NCI-H1092 treated with DMSO at 0.1 percent for 48 hours (cell line): Measurements from ENCODE around the gene SHFL.

ENCODE experiments used
- DNase-seq: peaks from one replicate; lab custom pipeline; 2025; lab: John Stamatoyannopoulos, UW

SHFL gene

DNA sequence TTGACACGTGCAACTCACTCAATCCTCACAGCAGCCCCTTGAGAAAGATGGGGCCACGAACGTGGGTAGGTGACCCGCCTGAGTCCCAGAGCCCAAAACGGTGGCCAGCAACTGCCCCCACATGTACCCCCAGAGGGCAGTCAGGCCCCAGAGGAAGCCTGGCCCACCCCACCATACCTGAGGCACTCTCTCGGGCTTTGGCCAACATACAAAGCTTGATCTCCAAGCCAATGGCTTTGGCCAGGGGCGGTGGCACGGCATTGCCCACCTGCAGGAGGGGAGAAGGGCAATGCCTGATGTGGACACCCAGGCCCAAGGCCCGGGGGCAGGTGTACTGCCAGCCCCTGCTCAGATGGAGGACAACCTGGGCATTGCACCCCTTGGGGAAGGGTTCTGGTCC lies 47.9 kb downstream of the SHFL start:
- DNase-seq: no peak

DNA sequence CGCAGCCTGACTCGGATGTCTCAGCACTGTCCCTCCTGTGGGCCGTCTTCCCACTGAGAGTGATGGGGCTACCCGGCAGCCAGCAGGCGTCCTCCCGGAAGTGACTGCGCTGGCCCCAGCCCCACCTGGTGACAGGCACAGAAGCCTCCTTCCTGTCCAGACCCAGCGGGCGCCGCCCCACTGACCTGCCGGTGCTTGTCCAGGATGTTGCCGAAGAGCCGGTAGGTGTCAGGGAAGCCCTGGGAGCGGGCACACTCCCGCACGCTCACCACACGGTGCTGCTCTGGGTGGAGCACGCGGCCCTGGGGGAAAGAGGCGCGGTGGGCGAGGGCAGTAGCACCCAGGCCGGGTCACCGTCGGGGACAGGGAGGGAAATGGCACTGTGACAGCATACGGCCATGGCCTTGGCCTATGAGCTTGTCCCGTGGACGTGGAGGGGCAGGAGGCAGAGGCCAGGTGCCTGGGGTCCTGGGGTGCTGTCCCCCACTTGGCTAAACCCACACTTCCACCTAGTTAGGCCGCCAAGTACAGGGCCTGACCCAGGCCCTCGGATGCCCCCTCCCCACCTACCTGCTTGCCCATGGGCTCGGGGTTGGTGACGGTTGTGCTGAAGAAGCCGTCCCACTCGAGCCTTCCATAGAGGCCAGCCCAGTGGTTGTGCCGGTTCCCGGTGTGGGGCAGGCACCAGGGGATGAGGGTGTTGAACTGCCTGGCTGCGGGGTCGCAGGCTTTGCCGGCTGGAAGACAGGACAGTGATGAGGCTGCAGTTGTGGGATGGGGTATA lies 49.6 kb downstream of the SHFL start:
- no peak for DNase-seq

DNA sequence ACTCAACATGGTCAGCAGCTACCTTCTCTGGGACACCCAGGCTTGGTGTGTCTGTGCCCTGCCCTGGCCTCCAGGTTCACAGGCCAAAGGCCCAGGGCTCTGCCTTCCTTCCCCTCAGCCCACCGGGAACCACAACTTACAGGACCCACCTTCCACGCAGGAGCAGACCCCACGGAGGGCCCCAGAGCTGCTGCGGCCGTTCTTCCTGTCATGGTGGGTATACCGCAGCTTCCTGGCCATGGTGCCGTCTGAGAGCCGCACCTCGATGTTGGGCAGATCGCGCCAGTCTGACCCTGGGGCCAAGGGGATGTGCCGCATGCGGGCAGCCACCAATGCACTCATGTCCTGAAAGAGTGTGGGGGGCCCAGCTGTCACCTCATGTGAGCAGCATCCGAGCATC lies 50.8 kb downstream of the SHFL start:
- no peak for DNase-seq

DNA sequence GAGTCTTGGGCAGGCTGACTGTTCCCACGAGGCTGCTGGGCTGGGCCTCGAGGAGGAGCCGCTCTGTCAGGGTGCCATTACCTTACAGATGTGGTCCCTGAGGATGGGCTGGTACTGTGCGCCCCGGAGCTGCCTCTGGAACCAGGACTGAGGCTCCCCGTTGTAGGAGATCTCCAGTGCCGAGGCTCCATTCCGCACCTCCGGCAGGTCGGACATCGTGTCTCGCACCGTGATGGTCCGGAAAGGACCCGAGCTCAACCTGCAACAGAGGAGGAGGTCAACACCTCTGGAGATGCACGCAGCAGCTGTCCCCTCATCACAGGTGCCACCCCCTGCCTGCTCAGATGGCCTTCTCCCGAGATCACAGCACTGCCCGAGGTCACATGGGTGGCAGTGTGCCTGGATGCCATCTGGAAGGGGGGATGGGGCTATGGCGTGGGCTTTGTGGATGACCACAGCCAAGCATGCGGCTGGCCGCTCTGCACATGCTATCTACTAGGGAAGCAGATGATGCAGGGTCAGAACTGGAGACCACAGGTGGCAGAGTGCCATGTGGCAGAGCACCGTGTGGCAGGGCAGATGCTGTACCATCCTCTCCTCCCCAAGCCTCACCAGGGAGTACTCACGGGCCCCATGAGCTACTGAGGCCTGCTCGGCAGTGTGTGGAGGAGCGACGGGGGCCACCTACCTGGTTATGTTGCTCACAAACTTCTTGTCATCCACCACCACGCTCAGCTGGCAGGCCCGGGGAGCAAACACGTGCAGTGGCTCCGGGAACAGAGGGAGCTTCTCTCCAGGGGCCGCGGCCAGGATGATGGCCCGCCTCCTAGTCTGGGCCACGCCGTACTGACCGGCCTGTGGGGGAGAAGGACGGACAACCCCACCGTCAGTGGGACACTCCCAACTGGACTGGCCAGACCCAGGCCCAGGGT lies 51.9 kb downstream of the SHFL start:
- no peak for DNase-seq

DNA sequence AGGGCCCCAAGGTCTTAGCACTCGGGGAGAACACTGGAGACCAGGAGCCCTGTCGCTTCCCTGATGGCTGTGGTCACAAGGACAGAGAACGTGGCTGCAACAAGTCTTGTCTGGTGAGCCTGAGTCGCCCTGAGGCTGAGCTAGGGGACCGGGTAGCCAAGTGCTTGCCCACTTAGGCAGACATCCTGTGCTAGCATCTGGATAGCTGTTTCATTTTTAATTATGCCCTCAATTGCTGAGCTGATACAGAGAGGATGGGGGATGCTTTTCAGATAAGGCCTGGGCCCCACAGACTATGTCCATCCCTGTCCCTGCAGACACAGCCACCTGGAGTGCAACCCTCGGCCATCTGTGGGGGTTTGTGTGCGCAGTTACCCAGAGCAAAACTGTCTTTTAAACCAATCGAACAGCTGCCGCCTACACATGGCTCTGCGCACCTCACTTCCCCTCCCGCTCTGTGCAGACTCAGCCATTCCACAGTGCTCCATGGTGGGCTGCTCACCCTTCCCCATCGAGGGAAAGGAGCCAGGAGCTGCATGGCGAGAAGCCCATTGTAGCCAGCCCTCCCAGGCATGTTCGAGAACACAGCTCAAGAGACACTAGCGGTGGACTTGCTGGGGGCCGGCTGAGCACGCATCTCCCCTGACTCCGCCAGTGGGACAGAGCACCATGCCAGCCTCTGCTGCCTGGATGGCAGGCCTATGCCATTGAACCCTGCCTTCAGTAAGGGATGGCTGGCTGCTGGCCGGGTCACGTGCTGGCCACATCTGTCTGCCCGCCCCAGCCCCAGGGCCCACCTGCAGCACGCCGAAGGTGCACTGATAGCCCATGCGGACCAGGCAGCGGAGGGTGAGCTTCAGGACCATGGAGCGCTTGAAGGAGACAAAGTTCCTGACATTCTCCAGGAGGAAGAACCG lies 53.0 kb downstream of the SHFL start:
- no peak for DNase-seq

DNA sequence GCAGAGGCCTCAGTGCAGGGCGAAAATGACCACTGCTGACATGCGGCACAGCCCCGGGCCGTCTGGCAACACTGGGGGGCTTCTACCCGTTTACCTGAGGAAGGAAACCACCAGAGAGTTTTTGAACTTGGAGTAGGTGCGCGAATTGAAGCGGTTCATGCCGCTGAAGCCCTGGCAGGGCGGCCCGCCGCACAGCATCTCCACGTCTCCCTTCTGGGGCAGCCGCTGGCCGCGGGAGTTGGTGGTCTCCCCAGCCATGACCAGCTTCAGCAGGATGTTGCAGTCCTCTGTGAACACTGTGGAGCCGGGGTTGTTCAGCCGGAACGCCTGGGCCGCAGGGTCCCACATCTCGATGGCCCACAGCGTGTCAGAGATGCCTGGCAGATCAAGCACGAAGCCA lies 53.8 kb downstream of the SHFL start:
- DNase-seq: no peak

DNA sequence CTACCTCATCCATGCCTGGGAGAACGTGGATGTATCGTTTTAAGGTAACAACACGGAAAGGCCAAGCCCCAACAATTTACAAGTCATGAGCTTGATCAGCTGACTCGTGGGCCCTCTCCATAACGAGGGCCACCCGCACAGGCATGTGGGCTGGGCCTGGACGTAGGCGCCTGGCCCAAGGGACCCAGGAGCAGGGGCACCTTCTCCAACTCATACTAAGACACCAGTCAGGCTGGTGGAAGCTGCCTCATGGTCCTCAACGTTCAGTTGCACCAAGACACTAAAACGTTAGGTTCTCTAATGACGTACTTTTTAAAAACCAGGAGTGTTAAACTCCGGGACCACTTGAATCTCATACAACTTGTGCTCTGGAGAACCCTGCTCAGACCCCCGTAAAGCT lies 55.4 kb downstream of the SHFL start:
- DNase-seq: no peak

DNA sequence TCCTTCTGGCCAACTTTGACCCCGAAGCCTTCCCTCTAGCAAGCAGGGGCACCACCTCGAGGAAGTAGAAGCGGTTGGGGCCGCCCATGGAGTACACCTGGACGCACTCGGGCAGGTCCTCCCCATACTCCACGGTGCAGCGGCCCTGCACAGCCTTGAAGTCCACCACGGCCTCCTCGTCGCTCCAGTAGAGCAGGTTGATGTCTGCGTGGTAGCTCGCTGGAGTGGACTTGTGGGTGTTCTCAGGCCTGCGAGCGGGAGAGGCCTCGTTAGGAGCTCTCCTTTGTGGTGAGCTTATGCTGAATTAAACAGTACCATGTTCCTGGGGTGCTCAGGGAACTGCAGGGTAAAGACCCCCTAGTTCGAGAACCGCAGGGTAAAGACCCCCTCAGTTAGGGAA lies 55.9 kb downstream of the SHFL start:
- DNase-seq: no peak
